ENCODE data around the gene HSPB1.
"Not testable (repeated sequence)": the region's sequence is repeated elsewhere in the genome, so short reads cannot be mapped to it uniquely, and the experiment has no call there.

Gene HSPB1

DNA sequence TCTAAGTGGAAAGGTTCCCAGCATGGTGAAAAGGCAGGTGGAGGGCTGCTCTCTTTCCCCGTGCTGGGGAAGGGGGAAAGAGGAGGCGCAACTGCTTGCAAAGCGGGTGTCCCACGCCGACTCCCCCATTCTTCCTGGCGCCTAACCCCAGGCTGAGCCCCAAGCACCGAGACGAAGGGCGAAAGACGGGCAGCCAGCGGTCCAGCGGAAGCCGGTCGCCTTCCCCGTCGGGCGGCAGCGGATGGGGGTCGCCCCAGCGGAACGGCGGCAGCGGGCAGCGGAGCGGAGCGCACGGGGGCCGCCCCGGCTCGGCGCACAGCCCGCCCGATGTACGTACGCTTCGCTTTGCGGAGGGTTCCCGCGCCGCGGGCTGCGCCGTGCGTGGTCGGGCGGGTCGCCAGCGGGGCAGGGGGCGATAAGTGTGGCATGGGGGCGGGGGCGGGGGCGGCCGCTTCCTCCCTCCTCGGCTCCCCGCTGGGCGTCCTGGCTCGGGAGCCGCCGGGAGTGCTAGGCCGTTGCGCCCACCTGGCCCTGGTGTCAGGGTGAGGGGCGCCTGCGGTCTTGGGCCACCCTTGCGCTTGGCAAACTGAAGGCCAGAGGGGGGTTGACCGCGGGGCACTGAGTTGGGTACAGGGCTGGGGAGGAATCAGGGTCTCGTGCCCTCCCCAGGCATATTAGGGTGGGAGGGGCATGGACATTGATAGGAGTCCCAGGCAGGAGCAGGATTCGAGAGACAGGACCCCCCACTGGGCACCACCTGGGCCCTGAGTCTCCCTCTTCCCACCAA lies 35.2 kb upstream of the HSPB1 start:
- peak overlapping the region; percentile 38 for H2AFZ ChIP-seq (ENCODE audit: low read length, unreplicated experiment)
- H3K27me3 ChIP-seq (ENCODE audit: insufficient read depth, low read length): peaks cover 10% of the 10 kb centered on the region
- peak overlapping the region; percentile 76 for H3K4me3 ChIP-seq (ENCODE audit: low read depth, low read length)
- H3K79me2 ChIP-seq (ENCODE audit: control insufficient read depth, insufficient read depth, low read length, unreplicated experiment): no peaks in the 10 kb centered on the region
- no peak overlapping the region for H3K27ac ChIP-seq (ENCODE audit: low read depth, low read length)
- H3K4me1 ChIP-seq (ENCODE audit: control insufficient read depth, insufficient read depth, low read length, unreplicated experiment): peaks cover 16% of the 10 kb centered on the region
- no peaks in the 10 kb centered on the region for H3K36me3 ChIP-seq (ENCODE audit: insufficient read depth, low read length)

DNA sequence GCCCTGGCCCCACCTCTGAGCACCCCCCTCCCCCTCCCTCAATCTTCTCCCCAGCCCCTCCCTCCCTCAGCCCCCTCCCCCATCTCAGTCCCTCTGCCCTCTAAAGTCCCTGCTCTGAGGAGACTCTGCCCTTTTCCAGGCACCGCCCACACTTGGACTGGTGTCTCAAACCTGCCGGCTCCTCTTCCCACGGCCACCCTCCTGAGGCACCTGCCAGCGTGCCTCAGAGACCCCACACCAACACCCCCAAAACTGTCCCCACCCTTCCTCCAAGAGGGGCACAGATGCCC lies 34.6 kb upstream of the HSPB1 start:
- Histone ChIP-seq H3K79me2 (ENCODE audit: control insufficient read depth, insufficient read depth, low read length, unreplicated experiment) (no peaks in the 10 kb centered on the region), H2AFZ (ENCODE audit: low read length, unreplicated experiment) (no peak overlapping the region), H3K27ac (ENCODE audit: low read depth, low read length) (no peak overlapping the region), H3K4me1 (ENCODE audit: control insufficient read depth, insufficient read depth, low read length, unreplicated experiment) (peaks cover 18% of the 10 kb centered on the region), H3K27me3 (ENCODE audit: insufficient read depth, low read length) (peaks cover 10% of the 10 kb centered on the region), H3K36me3 (ENCODE audit: insufficient read depth, low read length) (no peaks in the 10 kb centered on the region), H3K4me3 (ENCODE audit: low read depth, low read length) (peak overlapping the region; percentile 52; the same call in 1 of the 2 replicates)

DNA sequence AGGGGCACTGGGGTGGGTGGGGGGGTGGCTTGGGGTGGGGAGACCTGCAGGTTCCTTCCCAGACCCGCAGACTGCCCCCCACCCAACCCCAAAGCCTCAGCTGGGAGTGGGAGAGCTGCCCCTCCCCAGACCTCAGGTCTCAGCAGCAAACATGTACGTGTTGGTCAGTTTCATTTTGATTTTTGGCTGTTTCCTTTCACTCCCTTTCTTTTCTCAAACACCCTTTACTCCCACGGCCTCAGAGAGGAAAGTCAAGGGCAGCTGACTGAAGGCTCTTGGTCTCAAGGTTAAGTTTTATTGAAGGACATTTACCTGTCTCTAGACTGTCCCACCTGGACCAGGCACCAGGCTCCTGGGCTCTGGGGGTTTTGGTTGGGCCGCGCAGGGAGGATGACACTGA lies 34.1 kb upstream of the HSPB1 start:
- H3K27ac ChIP-seq (ENCODE audit: low read depth, low read length): no peak overlapping the region
- H3K79me2 ChIP-seq (ENCODE audit: control insufficient read depth, insufficient read depth, low read length, unreplicated experiment): no peaks in the 10 kb centered on the region
- 0 out of 2 replicates have a peak overlapping the region, but pooled peaks have one; percentile 20 for H3K4me3 ChIP-seq (ENCODE audit: low read depth, low read length)
- peaks cover 21% of the 10 kb centered on the region for H3K4me1 ChIP-seq (ENCODE audit: control insufficient read depth, insufficient read depth, low read length, unreplicated experiment)
- H3K27me3 ChIP-seq (ENCODE audit: insufficient read depth, low read length): peaks cover 10% of the 10 kb centered on the region
- H3K36me3 ChIP-seq (ENCODE audit: insufficient read depth, low read length): no peaks in the 10 kb centered on the region
- no peak overlapping the region for H2AFZ ChIP-seq (ENCODE audit: low read length, unreplicated experiment)

DNA sequence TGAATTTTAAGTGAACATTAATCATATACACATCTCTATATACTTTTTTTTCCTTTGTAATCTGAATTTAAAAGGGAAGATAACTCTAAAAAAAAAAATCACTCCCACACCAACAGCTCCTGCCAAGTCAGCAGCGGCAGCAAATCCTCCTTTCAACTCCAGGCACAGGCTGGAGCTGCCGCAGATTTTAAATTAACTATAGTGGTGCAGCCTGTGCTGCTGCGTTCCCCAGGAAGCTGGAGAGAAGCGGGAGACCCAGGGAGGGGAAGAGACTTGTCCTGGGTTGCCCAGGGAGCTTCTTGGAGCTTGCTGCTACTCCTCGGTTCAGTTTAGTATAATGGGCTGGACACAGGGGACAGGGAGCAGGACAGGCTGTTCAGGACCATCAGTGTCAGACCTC lies 32.6 kb upstream of the HSPB1 start:
- Histone ChIP-seq H3K4me1 (ENCODE audit: control insufficient read depth, insufficient read depth, low read length, unreplicated experiment) (peaks cover 21% of the 10 kb centered on the region), H3K36me3 (ENCODE audit: insufficient read depth, low read length) (no peaks in the 10 kb centered on the region), H2AFZ (ENCODE audit: low read length, unreplicated experiment) (no peak overlapping the region), H3K79me2 (ENCODE audit: control insufficient read depth, insufficient read depth, low read length, unreplicated experiment) (no peaks in the 10 kb centered on the region), H3K27me3 (ENCODE audit: insufficient read depth, low read length) (peaks cover 16% of the 10 kb centered on the region), H3K27ac (ENCODE audit: low read depth, low read length) (no peak overlapping the region), H3K4me3 (ENCODE audit: low read depth, low read length) (no peak overlapping the region)

DNA sequence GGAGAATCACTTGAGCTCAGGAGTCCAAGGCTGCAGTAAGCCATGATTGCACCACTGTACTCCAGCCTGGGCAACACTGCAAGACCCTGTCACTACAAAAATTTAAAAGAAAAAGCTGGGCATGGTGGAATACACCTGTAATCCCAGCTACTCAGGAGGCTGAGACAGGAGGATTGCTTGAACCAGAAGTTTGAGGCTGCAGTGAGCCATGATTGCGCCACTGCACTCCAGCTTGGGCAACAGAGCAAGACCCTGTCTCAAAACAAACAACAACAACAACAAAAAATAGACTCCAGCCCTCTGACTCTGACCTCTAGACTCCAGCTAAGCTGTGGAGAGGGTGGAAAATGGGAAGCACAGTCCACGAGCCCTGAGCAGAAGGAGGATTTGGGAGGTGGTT lies 31.1 kb upstream of the HSPB1 start:
- not testable (repeated sequence) for H3K36me3 ChIP-seq (ENCODE audit: insufficient read depth, low read length); H3K27ac ChIP-seq (ENCODE audit: low read depth, low read length); H2AFZ ChIP-seq (ENCODE audit: low read length, unreplicated experiment); H3K4me3 ChIP-seq (ENCODE audit: low read depth, low read length); H3K79me2 ChIP-seq (ENCODE audit: control insufficient read depth, insufficient read depth, low read length, unreplicated experiment)
- Histone ChIP-seq H3K27me3 (ENCODE audit: insufficient read depth, low read length) (peaks cover 16% of the 10 kb centered on the region), H3K4me1 (ENCODE audit: control insufficient read depth, insufficient read depth, low read length, unreplicated experiment) (peaks cover 21% of the 10 kb centered on the region)

DNA sequence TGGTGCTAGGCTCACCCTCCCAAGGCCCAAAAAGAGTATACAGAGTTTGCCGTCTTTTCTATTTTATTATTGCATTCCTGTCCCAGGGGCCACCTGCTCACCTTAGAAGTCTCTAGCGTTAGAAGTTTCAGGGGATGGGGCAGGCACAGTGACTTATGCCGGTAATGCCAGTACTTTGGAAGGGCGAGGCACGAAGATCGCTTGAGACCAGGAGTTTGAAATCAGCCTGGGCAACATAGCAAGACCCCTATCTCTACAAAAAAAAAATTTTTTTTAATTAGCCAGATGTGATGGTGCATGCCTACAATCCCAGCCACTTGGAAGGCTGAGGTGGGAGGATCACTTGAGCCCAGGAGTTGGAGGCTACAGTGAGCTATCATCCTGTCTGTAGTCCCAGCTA lies 30.3 kb upstream of the HSPB1 start:
- H3K27ac ChIP-seq (ENCODE audit: low read depth, low read length): no peak overlapping the region
- H2AFZ ChIP-seq (ENCODE audit: low read length, unreplicated experiment): no peak overlapping the region
- peaks cover 17% of the 10 kb centered on the region for H3K4me1 ChIP-seq (ENCODE audit: control insufficient read depth, insufficient read depth, low read length, unreplicated experiment)
- H3K79me2 ChIP-seq (ENCODE audit: control insufficient read depth, insufficient read depth, low read length, unreplicated experiment): no peaks in the 10 kb centered on the region
- H3K36me3 ChIP-seq (ENCODE audit: insufficient read depth, low read length): no peaks in the 10 kb centered on the region
- no peak overlapping the region for H3K4me3 ChIP-seq (ENCODE audit: low read depth, low read length)
- H3K27me3 ChIP-seq (ENCODE audit: insufficient read depth, low read length): peaks cover 11% of the 10 kb centered on the region

DNA sequence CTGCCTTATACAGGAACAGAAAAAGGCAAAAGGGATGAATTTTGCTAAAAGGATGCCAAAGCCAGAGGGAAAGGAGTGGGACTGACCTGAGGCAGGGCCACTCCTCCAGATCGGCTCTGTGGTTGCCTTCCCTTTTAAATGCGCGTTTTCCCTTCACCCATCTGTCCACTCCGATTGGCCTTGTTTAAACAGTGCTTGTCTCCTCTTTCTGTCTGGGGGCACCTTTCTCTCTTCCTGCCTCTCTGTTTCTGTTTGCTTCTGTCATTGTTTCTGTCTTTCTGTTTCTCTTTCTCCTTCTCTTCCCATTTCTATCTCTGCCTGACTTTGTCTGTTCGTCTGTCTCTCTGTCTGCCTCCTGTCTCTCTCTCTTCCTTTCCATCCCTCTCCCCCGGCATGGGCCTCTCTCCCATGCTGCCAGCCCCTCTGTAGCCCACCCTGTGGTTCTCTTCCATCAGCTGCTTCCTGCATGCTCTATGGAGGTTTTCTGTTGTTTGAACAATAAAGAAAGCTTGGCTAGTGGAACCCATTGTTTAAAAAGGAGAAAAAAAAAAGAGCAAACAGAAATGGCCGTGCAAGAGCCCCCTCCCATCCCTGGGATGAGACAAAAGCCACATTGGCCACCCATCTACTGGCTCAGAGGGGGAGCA lies 29.5 kb upstream of the HSPB1 start:
- Histone ChIP-seq H3K27ac (ENCODE audit: low read depth, low read length) (no peak overlapping the region), H3K79me2 (ENCODE audit: control insufficient read depth, insufficient read depth, low read length, unreplicated experiment) (no peaks in the 10 kb centered on the region), H3K4me3 (ENCODE audit: low read depth, low read length) (no peak overlapping the region), H3K27me3 (ENCODE audit: insufficient read depth, low read length) (peaks cover 6% of the 10 kb centered on the region; the same call in 1 of the 2 replicates), H3K4me1 (ENCODE audit: control insufficient read depth, insufficient read depth, low read length, unreplicated experiment) (peaks cover 17% of the 10 kb centered on the region), H3K36me3 (ENCODE audit: insufficient read depth, low read length) (no peaks in the 10 kb centered on the region), H2AFZ (ENCODE audit: low read length, unreplicated experiment) (peak overlapping the region; percentile 22)

DNA sequence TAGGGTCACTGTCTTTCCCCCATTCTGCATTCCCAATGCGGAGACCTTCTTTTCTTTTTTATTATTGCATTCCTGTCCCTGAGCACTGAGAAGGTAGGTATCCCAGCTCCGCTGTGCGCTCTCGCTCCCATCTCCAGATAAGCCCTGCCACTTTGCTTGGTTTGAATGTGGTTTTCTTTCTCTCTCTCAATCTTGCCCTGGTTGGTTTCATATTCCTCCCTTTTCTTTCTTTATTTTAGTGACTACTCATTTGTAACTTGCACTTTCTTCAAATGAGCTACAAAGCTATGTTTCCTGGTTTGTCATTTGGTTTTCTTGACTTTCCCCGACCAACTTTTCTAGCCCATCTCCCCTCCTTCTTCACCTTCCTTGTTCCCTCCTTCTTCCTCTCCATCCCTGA lies 29.0 kb upstream of the HSPB1 start:
- Histone ChIP-seq H3K36me3 (ENCODE audit: insufficient read depth, low read length) (no peaks in the 10 kb centered on the region), H3K79me2 (ENCODE audit: control insufficient read depth, insufficient read depth, low read length, unreplicated experiment) (no peaks in the 10 kb centered on the region), H3K4me3 (ENCODE audit: low read depth, low read length) (no peak overlapping the region), H3K4me1 (ENCODE audit: control insufficient read depth, insufficient read depth, low read length, unreplicated experiment) (peaks cover 16% of the 10 kb centered on the region), H3K27me3 (ENCODE audit: insufficient read depth, low read length) (peaks cover 6% of the 10 kb centered on the region; the same call in 1 of the 2 replicates), H2AFZ (ENCODE audit: low read length, unreplicated experiment) (no peak overlapping the region), H3K27ac (ENCODE audit: low read depth, low read length) (no peak overlapping the region)

DNA sequence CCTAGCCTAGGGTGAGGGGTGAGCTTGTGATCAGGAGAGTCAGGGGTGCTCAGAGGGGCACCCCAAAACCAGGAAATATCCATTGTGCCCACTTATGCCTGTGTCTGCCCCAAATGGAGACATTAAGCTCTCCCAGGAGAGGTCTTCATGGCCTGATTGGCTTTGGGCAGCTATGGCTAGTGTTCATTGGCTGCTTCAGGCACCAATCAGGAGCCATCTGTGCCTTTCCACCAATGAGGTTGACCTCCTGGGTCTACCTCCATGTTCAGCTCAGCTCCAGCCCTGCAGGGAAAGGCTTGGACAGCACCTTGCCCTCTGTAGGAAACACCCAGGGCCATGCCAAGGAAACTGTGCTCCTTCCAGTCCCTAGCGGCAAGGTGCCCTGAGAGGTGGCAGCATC lies 23.9 kb upstream of the HSPB1 start:
- no peak overlapping the region for H3K27ac ChIP-seq (ENCODE audit: low read depth, low read length)
- H2AFZ ChIP-seq (ENCODE audit: low read length, unreplicated experiment): no peak overlapping the region
- peaks cover 28% of the 10 kb centered on the region for H3K27me3 ChIP-seq (ENCODE audit: insufficient read depth, low read length)

DNA sequence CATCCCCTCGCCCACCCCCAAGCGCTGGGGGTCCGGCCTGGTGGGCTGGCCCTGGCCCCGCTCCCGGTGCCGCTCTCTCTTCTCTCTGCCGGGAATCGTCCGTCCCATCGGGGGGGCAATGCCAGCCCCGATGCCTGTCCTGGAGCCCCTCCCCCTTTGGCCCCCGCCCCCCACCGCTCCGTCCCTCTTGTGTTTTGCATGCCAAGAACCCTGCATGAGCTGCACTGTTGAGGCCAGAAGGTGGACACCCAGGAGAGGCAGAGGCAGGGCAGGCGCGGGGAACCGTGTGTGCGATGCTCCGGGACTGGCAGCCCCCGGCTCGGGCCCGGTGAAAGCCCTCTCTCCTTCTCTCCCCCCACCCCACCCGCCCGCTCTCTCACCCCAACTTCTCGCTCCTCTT lies 22.1 kb upstream of the HSPB1 start:
- Histone ChIP-seq H3K4me3 (ENCODE audit: low read depth, low read length) (no peak overlapping the region), H2AFZ (ENCODE audit: low read length, unreplicated experiment) (no peak overlapping the region), H3K36me3 (ENCODE audit: insufficient read depth, low read length) (no peaks in the 10 kb centered on the region), H3K27me3 (ENCODE audit: insufficient read depth, low read length) (peaks cover 23% of the 10 kb centered on the region), H3K79me2 (ENCODE audit: control insufficient read depth, insufficient read depth, low read length, unreplicated experiment) (no peaks in the 10 kb centered on the region), H3K4me1 (ENCODE audit: control insufficient read depth, insufficient read depth, low read length, unreplicated experiment) (no peaks in the 10 kb centered on the region), H3K27ac (ENCODE audit: low read depth, low read length) (no peak overlapping the region)

More for the DNA sequence above, 23.9 kb upstream of the HSPB1 start:
- H3K79me2 ChIP-seq (ENCODE audit: control insufficient read depth, insufficient read depth, low read length, unreplicated experiment): no peaks in the 10 kb centered on the region
- no peaks in the 10 kb centered on the region for H3K36me3 ChIP-seq (ENCODE audit: insufficient read depth, low read length)
- no peak overlapping the region for H3K4me3 ChIP-seq (ENCODE audit: low read depth, low read length)
- H3K4me1 ChIP-seq (ENCODE audit: control insufficient read depth, insufficient read depth, low read length, unreplicated experiment): no peaks in the 10 kb centered on the region
